Erythroblast (primary cell): ENCODE measurements around the gene AKAP6.

Experiments used
- GATA1 ChIP-seq: IDR thresholded peaks from 2 replicates; pipeline ENCODE4 v1.6.1; 2011; ENCODE audit warnings: low read depth, mild to moderate bottlenecking, control low read depth, low read length, moderate library complexity
- POLR2A ChIP-seq: IDR thresholded peaks from 2 replicates; pipeline ENCODE4 v1.6.1; 2011; ENCODE audit warnings: mild to moderate bottlenecking, low read length

GRCh38 chr14:32559590-32559989 is 230.5 kb downstream of the AKAP6 start:
- TF ChIP-seq POLR2A (no peak), GATA1 (no peak)
